ENCODE measurements around the gene TMEM91. TPM values are rescaled to one million over a fixed set of nuclear protein-coding genes. Genes with fewer than 3 reads are reported as not detected.

TMEM91 gene
- total and polyA plus RNA-seq, 2 of the 13 experiments (the other 11 are each of a cell fraction or from before 2014, with no cell fraction given): 6.3 to 10.3 TPM

DNA sequence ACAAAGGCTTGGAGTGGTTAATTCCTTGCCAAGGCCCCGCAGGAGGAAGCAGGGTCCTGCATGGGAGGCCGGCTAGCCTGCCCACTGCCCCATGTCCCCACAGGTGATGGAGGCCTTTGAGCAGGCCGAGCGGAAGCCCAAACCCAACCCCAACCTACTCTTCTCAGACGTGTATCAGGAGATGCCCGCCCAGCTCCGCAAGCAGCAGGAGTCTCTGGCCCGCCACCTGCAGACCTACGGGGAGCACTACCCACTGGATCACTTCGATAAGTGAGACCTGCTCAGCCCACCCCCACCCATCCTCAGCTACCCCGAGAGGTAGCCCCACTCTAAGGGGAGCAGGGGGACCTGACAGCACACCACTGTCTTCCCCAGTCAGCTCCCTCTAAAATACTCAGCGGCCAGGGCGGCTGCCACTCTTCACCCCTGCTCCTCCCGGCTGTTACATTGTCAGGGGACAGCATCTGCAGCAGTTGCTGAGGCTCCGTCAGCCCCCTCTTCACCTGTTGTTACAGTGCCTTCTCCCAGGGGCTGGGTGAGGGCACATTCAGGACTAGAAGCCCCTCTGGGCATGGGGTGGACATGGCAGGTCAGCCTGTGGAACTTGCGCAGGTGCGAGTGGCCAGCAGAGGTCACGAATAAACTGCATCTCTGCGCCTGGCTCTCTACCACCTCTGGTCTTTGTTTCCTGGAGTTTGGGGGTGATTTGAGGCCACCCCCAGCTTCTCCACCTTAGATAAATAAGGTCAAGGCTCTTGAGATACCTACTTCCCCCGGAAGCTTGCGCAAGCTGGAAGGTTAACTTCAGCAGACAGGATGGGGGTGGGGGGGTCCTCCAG, 48.2 kb downstream of the TMEM91 start (continued):
- no peak for TF ChIP-seq ZNF792 (CRISPR knock-in tag; IDR thresholded peaks at IDR 0.05)
- TF ChIP-seq ZFP37 (CRISPR knock-in tag; IDR thresholded peaks at IDR 0.05; ENCODE audit: borderline replicate concordance): no peak
- no peak for TF ChIP-seq NCOA5 (CRISPR knock-in tag; IDR thresholded peaks at IDR 0.05)
- TF ChIP-seq FOSL1 (CRISPR knock-in tag; IDR thresholded peaks at IDR 0.05; ENCODE audit: borderline replicate concordance): no peak
- TF ChIP-seq SKIL (CRISPR knock-in tag; IDR thresholded peaks at IDR 0.05; ENCODE audit: borderline replicate concordance): 0 out of 2 replicates have a peak, but pooled peaks have one; percentile 37
- TF ChIP-seq KLF9 (CRISPR knock-in tag; IDR thresholded peaks at IDR 0.05; ENCODE audit: low read depth): no peak
- TF ChIP-seq BRF2 (CRISPR knock-in tag; IDR thresholded peaks at IDR 0.05): no peak
- TF ChIP-seq ZNF460 (CRISPR knock-in tag; IDR thresholded peaks at IDR 0.05; ENCODE audit: borderline replicate concordance): no peak
- TF ChIP-seq RBFOX2 (IDR thresholded peaks at IDR 0.05; ENCODE audit: low read depth, low read length): no peak; the same call in 1 of the 2 replicates
- no peak for TF ChIP-seq BORCS8-MEF2B (CRISPR knock-in tag; IDR thresholded peaks at IDR 0.05)
- TF ChIP-seq ZNF883 (CRISPR knock-in tag; IDR thresholded peaks at IDR 0.05; ENCODE audit: not compliant biosample characterization): no peak
- no peak for TF ChIP-seq SOX6 (IDR thresholded peaks at IDR 0.05)
- TF ChIP-seq SOX6 (CRISPR knock-in tag; IDR thresholded peaks at IDR 0.05): peak; percentile 30; the same call in 1 of the 2 replicates
- no peak for TF ChIP-seq HNRNPLL (IDR thresholded peaks at IDR 0.05; ENCODE audit: low read depth, low read length, poor library complexity, severe bottlenecking)
- TF ChIP-seq, protein P1, sequence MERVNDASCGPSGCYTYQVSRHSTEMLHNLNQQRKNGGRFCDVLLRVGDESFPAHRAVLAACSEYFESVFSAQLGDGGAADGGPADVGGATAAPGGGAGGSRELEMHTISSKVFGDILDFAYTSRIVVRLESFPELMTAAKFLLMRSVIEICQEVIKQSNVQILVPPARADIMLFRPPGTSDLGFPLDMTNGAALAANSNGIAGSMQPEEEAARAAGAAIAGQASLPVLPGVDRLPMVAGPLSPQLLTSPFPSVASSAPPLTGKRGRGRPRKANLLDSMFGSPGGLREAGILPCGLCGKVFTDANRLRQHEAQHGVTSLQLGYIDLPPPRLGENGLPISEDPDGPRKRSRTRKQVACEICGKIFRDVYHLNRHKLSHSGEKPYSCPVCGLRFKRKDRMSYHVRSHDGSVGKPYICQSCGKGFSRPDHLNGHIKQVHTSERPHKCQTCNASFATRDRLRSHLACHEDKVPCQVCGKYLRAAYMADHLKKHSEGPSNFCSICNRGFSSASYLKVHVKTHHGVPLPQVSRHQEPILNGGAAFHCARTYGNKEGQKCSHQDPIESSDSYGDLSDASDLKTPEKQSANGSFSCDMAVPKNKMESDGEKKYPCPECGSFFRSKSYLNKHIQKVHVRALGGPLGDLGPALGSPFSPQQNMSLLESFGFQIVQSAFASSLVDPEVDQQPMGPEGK (CRISPR knock-in tag; IDR thresholded peaks at IDR 0.05): peak; percentile 86
- TF ChIP-seq LRRFIP1 (CRISPR knock-in tag; conservative IDR thresholded peaks at IDR 0.05): no peak
- no peak for TF ChIP-seq PRMT3 (CRISPR knock-in tag; IDR thresholded peaks at IDR 0.05; ENCODE audit: borderline replicate concordance, low read depth)
- TF ChIP-seq THYN1 (CRISPR knock-in tag; IDR thresholded peaks at IDR 0.05; ENCODE audit: borderline replicate concordance, low read depth): no peak
- TF ChIP-seq HNRNPUL1 (IDR thresholded peaks at IDR 0.05; ENCODE audit: low read depth, low read length): no peak
- TF ChIP-seq ZNF501 (CRISPR knock-in tag; IDR thresholded peaks at IDR 0.05): no peak; the same call in 1 of the 2 replicates
- no peak for TF ChIP-seq MAFF (IDR thresholded peaks at IDR 0.05; ENCODE audit: low read depth, low read length)

Measured in HepG2 (cell line).